ENCODE measurements around the gene ESRRB.

The ESRRB gene

DNA sequence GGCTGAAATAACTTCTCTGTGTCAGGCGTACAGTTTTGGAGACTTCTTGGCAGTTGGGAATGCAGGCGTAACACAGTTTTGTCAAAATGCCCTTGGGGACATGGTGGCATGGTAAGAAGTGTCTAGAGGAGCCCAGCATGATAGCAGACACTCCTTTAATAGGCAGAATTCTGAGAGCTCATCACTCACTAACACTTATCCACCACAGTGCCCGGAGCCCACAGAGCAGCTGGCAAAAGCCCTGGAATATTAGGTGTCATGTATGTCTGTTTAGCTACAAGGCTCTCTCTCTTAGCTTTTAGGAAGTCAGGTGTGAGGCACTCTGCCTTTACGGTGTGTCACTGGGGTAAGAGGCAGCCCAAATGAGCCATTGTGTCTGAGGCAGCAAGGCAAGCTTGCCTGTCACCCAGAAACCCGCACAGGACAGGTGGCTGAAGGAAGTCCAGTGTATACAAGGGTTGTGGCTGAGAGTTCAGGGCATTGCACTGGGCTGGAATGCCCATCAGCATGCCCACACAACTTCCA, 96.3 kb downstream of the ESRRB start:
- no peak overlapping the region for H3K4me3 ChIP-seq
- no peak for TF ChIP-seq Cebpa-rat (IDR thresholded peaks at IDR 0.05)
- no peaks in the 10 kb centered on the region for H3K36me3 ChIP-seq
- no peak overlapping the region for H3K9ac ChIP-seq
- no peaks in the 10 kb centered on the region for H3K9me3 ChIP-seq (replicated peaks in 1 of 11)
- no peak overlapping the region for H3K4me2 ChIP-seq
- peaks cover 0 to 8% (median 6%) of the 10 kb centered on the region in 10 experiments; a peak in 9 of 20 replicates for H3K4me1 ChIP-seq
- H3K27me3 ChIP-seq: no peaks in the 10 kb centered on the region
- H4K20me1 ChIP-seq: no peaks in the 10 kb centered on the region; a peak in 1 of 22 replicates
- H3K27ac ChIP-seq: no peak overlapping the region

- TF ChIP-seq Cebpa-rat (IDR thresholded peaks at IDR 0.05): no peak
- no peak overlapping the region for H3K27ac ChIP-seq
- peak overlapping the region; percentile 19 to 59 (median 53) for H3K4me2 ChIP-seq
- no peaks in the 10 kb centered on the region; a peak in 1 of 22 replicates for H4K20me1 ChIP-seq
- H3K9ac ChIP-seq: no peak overlapping the region
- no peaks in the 10 kb centered on the region for H3K27me3 ChIP-seq
- no peak overlapping the region for H3K4me3 ChIP-seq
- H3K9me3 ChIP-seq (replicated peaks in 1 of 11): no peaks in the 10 kb centered on the region
- H3K4me1 ChIP-seq: peaks cover 0 to 8% (median 6%) of the 10 kb centered on the region in 10 experiments; a peak in 9 of 20 replicates
- H3K36me3 ChIP-seq: no peaks in the 10 kb centered on the region
Observed at GRCh38 chr14:76473481-76474263, 97.7 kb downstream of the ESRRB start.

- Histone ChIP-seq H3K9ac (no peak overlapping the region), H3K9me3 (replicated peaks in 1 of 11) (no peaks in the 10 kb centered on the region), H3K36me3 (no peaks in the 10 kb centered on the region), H3K27ac (no peak overlapping the region), H3K4me3 (no peak overlapping the region), H3K4me2 (no peak overlapping the region), H4K20me1 (no peaks in the 10 kb centered on the region), H3K27me3 (no peaks in the 10 kb centered on the region), H3K4me1 (no peaks in the 10 kb centered on the region)
- no peak for TF ChIP-seq Cebpa-rat (IDR thresholded peaks at IDR 0.05)
Observed at GRCh38 chr14:76480426-76480825, 104.5 kb downstream of the ESRRB start.

DNA sequence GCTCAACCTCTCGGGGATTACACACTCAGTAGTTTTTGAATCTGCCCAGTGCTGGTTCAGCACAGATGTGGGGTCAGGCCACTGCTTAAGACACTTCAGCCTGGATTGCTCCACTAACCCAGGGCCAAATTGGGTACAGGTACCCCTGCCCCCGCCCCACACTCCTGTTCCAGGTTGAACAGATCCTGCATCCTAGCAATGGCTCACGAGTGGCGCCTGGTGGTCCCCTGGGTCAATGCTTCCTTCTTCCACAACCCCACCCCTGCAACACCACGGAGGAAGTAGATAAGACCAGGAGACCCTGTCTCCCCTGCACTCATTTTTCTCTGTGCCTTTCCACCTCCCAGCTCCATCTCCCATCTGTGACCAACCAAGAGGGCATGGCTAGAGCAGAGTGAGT, 108.4 kb downstream of the ESRRB start:
- Histone ChIP-seq H3K4me2 (no peak overlapping the region), H4K20me1 (no peaks in the 10 kb centered on the region; a peak in 1 of 22 replicates), H3K4me3 (no peak overlapping the region), H3K9me3 (replicated peaks in 1 of 11) (no peaks in the 10 kb centered on the region), H3K4me1 (no peaks in the 10 kb centered on the region), H3K27ac (no peak overlapping the region), H3K9ac (no peak overlapping the region), H3K27me3 (no peaks in the 10 kb centered on the region), H3K36me3 (no peaks in the 10 kb centered on the region)
- TF ChIP-seq Cebpa-rat (IDR thresholded peaks at IDR 0.05): no peak

DNA sequence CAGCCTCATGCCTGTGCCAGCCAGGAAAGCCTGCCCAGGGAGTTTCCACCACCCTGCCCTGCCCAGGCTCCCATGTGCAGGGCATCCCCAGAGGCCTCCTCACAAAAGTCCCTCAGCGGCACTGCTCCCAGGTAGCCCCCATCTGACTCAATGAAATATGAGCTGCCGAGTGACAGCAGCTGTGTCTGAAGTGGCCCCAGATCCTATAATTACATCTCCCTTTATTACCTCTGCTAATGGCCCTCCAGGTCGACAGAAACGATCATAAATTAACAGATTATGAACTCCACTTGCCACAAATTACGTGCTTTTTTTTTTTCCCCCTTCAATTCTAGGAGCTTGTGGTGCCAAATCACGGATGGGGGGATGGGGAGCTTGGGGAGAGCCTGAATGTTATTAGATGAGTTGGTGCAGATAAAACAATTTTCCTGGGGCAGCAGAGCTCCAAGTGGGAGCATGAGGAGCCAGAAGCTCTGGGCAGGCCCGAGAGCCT, 110.4 kb downstream of the ESRRB start:
- Histone ChIP-seq H4K20me1 (no peaks in the 10 kb centered on the region; a peak in 1 of 22 replicates), H3K9me3 (replicated peaks in 1 of 11) (no peaks in the 10 kb centered on the region), H3K9ac (no peak overlapping the region), H3K4me1 (no peaks in the 10 kb centered on the region), H3K27ac (no peak overlapping the region), H3K4me2 (no peak overlapping the region), H3K27me3 (no peaks in the 10 kb centered on the region), H3K36me3 (no peaks in the 10 kb centered on the region), H3K4me3 (no peak overlapping the region)
- TF ChIP-seq Cebpa-rat (IDR thresholded peaks at IDR 0.05): no peak

- no peak for TF ChIP-seq Cebpa-rat (IDR thresholded peaks at IDR 0.05)
- Histone ChIP-seq H3K36me3 (no peaks in the 10 kb centered on the region), H4K20me1 (no peaks in the 10 kb centered on the region; a peak in 1 of 22 replicates), H3K9me3 (replicated peaks in 1 of 11) (no peaks in the 10 kb centered on the region), H3K27me3 (no peaks in the 10 kb centered on the region), H3K4me3 (no peak overlapping the region), H3K4me2 (no peak overlapping the region), H3K9ac (no peak overlapping the region), H3K4me1 (no peaks in the 10 kb centered on the region), H3K27ac (no peak overlapping the region)
Observed at GRCh38 chr14:76488551-76488950, 112.6 kb downstream of the ESRRB start.

DNA sequence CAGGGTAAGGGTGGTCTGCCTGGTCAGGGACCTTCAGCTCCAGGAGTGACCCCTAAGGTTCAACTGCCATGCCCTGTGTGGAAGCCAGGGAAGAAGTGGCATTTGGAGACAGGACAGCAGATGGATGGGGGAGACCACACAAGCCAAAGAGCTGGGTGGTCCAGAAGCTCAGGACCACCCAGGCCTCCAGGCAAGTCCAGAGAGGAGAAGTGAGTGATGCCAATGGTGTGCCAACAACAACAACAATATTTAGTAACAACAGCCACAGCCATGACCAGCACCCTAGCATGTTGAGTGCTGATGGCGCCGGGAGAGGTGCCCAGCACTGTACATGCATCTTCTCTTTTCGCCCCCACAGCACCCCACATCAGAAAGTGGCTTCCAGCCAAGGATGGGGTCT, 113.7 kb downstream of the ESRRB start:
- H3K9ac ChIP-seq: no peak overlapping the region
- no peak overlapping the region for H3K27ac ChIP-seq
- no peak for TF ChIP-seq Cebpa-rat (IDR thresholded peaks at IDR 0.05)
- no peak overlapping the region for H3K4me2 ChIP-seq
- no peak overlapping the region for H3K4me3 ChIP-seq
- H4K20me1 ChIP-seq: no peaks in the 10 kb centered on the region; a peak in 1 of 22 replicates
- H3K36me3 ChIP-seq: no peaks in the 10 kb centered on the region
- no peaks in the 10 kb centered on the region for H3K9me3 ChIP-seq (replicated peaks in 1 of 11)
- H3K27me3 ChIP-seq: no peaks in the 10 kb centered on the region
- H3K4me1 ChIP-seq: no peaks in the 10 kb centered on the region

GRCh38 chr14:76490111-76490510, 114.2 kb downstream of the ESRRB start:
- Histone ChIP-seq H3K4me3 (no peak overlapping the region), H4K20me1 (no peaks in the 10 kb centered on the region; a peak in 1 of 22 replicates)
- no peak for TF ChIP-seq Cebpa-rat (IDR thresholded peaks at IDR 0.05)

DNA sequence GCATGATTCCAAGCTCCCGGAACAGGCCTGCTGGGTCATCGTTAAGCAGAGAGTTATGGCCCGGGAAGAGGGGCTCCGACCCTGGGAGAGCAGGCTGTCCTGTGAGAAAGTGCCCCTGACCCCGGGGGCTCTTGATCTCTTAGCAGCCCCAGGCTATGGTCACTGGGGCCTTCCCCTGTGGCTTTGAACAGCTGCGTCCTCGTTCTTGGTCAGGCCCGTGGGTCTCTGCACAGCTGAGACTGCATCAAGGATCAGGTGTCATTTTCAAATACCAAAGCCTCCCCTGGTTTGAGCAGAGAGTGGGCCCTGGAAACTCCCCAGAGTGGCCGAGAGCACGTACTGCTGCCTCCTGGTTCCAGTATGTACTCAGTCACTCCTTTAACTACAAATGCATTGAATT, 114.8 kb downstream of the ESRRB start:
- Histone ChIP-seq H3K4me2 (no peak overlapping the region), H3K36me3 (no peaks in the 10 kb centered on the region), H3K27me3 (no peaks in the 10 kb centered on the region), H3K4me1 (no peaks in the 10 kb centered on the region), H4K20me1 (no peaks in the 10 kb centered on the region; a peak in 1 of 22 replicates), H3K9me3 (replicated peaks in 1 of 11) (no peaks in the 10 kb centered on the region), H3K27ac (no peak overlapping the region), H3K9ac (no peak overlapping the region), H3K4me3 (no peak overlapping the region)
- no peak for TF ChIP-seq Cebpa-rat (IDR thresholded peaks at IDR 0.05)

More at GRCh38 chr14:76490111-76490510, 114.2 kb downstream of the ESRRB start:
- Histone ChIP-seq H3K9ac (no peak overlapping the region), H3K4me1 (no peaks in the 10 kb centered on the region), H3K9me3 (replicated peaks in 1 of 11) (no peaks in the 10 kb centered on the region), H3K27ac (no peak overlapping the region), H3K4me2 (no peak overlapping the region), H3K27me3 (no peaks in the 10 kb centered on the region), H3K36me3 (no peaks in the 10 kb centered on the region)

All from BLaER1 treated with 17β-estradiol and CSF1 and Interleukin-3, amounts not matched to agents 10 nM and 100 nM (cell line).